Mesodermal cell (in vitro differentiated cells): Measurements from ENCODE around the gene TRPV6.

Experiments used
- H3K27ac ChIP-seq: 2 replicates; pipeline ENCODE4 v1.7.0; 2013; ENCODE audit warnings: mild to moderate bottlenecking, low read depth, low read length, moderate library complexity; ENCODE audit not compliant: severe bottlenecking
- H3K36me3 ChIP-seq: 2 replicates; pipeline ENCODE4 v1.7.1; 2013; ENCODE audit warnings: mild to moderate bottlenecking, low read length, moderate library complexity; ENCODE audit not compliant: control insufficient read depth, insufficient read depth
- H3K4me1 ChIP-seq: one replicate; pipeline ENCODE4 v1.7.1; 2013; ENCODE audit warnings: mild to moderate bottlenecking, low read length; ENCODE audit not compliant: insufficient read depth, control insufficient read depth, poor library complexity, severe bottlenecking
- H3K4me3 ChIP-seq: 2 replicates; pipeline ENCODE4 v1.7.0; 2013; ENCODE audit warnings: low read length, control low read depth, mild to moderate bottlenecking; ENCODE audit not compliant: insufficient read depth, poor library complexity, severe bottlenecking; ENCODE audit errors: extremely low read depth
- H3K9me3 ChIP-seq: 2 replicates; pipeline ENCODE4 v1.7.1; 2013; ENCODE audit warnings: mild to moderate bottlenecking, low read length, moderate library complexity; ENCODE audit not compliant: control insufficient read depth
- WGBS, 2 experiments: methylation state at CpG; one replicate each; pipeline ENCODE4 v1.1.5; 2013; ENCODE audit warnings: missing lambda C conversion rate in 2 of 2; ENCODE audit not compliant: insufficient coverage in 2 of 2; 5-methylcytosine and 5-hydroxymethylcytosine counted together

TRPV6 gene

DNA sequence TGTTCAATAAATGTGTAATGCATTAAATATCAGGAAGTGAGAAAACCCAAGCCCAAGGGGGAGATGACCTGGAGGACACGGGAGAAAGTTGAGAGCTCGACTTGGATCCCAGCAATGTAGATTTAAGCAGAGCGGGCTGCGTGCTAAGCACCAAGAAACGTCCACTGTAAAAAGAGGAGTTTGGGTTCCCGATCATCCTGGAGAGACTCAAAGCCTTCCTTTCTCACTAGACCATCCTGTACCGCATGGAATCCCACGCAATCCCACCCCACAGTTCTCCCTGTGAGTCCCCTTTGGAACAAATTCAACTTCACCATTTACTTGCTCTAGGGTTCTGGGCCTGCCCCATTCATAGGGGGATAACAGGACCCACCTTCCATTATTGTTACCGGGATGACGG is 2.4 kb downstream of the TRPV6 start:
- no peaks in the 10 kb centered on the region for H3K4me1 ChIP-seq
- 94 to 96% methylated on average over 10 of the region's 10 CpGs for WGBS, 2 experiments
- no peak overlapping the region for H3K4me3 ChIP-seq

DNA sequence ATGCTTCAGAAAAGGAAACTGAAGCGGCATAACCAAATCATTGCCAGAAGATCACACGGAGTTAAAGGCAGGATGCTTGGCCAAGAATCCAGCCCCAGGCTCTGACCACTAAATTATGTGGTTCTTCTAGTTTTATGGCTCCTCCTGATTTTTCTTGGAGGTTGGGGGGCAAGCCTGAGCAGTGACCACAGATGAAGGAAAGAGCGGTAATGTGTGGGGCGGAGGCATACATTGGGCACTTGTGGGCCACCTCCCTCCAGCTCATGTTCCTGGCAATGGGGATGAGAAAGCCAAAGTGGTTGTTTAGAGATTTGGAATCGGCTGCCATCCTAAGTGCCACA is 3.2 kb downstream of the TRPV6 start:
- Histone ChIP-seq H3K4me1 (no peaks in the 10 kb centered on the region), H3K27ac (no peak overlapping the region), H3K36me3 (no peaks in the 10 kb centered on the region), H3K9me3 (no peaks in the 10 kb centered on the region), H3K4me3 (no peak overlapping the region)
- 83 to 91% methylated on average over 3 to 4 of the region's 5 CpGs for WGBS, 2 experiments

More for the DNA sequence above, 2.4 kb downstream of the TRPV6 start:
- Histone ChIP-seq H3K9me3 (no peaks in the 10 kb centered on the region), H3K36me3 (no peaks in the 10 kb centered on the region), H3K27ac (no peak overlapping the region)

- Histone ChIP-seq H3K4me1 (no peaks in the 10 kb centered on the region), H3K9me3 (no peaks in the 10 kb centered on the region), H3K4me3 (no peak overlapping the region), H3K27ac (no peak overlapping the region), H3K36me3 (no peaks in the 10 kb centered on the region)
- 93 to 94% methylated on average over 5 of the region's 9 CpGs for WGBS, 2 experiments
Observed at GRCh38 chr7:142881586-142882337, 3.8 kb downstream of the TRPV6 start.

DNA sequence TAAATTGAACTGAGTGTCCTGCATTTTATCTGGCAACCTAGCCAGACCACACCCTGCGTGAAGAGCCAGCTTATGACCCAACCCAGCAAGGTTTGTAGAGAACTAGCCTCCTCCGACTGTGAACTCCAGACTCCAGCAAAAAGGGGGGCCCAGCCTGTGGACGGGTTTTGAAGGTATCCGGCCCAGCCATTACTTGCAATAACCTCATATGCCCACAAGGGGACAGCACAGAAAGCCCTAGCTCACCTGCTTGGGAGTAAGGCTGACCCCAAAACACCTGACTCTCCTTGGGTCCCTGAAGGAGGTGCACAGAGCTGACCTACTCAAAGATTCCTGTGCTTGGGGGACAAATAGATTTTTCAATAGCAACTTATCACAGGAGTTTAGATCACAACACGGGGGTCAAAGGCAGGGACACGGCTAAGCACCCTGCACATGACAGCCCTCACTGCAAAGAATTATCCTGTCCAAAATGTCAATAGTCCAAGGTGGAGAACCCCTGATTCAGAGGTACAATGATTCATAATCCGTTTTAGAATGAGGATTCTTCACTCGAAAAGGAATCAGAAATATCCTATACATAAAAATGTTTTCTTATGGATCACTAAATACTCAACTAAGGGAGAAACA is 4.6 kb downstream of the TRPV6 start:
- Histone ChIP-seq H3K4me3 (no peak overlapping the region), H3K9me3 (no peaks in the 10 kb centered on the region), H3K27ac (no peak overlapping the region), H3K4me1 (no peaks in the 10 kb centered on the region), H3K36me3 (no peaks in the 10 kb centered on the region)
- 27 to 37% methylated on average over 5 to 7 of the region's 8 CpGs for WGBS, 2 experiments

DNA sequence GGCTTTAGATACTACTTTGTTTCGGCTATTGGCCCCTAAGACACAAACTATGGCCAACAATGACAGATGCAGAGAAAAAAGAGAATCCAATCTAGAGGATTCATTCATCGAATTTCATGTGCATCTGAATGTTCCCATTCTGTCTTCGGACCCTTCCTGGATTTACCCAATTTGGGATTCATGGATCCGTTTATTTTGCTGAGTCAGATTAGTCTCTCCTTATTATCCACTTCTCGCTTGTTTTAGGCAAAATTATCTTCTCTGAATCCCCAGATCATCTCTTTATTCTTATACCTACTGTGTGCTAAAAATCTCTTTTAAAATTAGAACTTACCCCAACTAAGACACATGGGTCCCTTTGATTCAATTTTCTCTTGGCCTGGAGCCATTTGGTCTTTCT is 6.5 kb downstream of the TRPV6 start:
- H3K36me3 ChIP-seq = no peaks in the 10 kb centered on the region
- H3K27ac ChIP-seq = no peak overlapping the region
- no peak overlapping the region for H3K4me3 ChIP-seq
- WGBS, 2 experiments = 87 to 91% methylated on average over 5 of the region's 5 CpGs
- H3K9me3 ChIP-seq = no peaks in the 10 kb centered on the region
- no peaks in the 10 kb centered on the region for H3K4me1 ChIP-seq

DNA sequence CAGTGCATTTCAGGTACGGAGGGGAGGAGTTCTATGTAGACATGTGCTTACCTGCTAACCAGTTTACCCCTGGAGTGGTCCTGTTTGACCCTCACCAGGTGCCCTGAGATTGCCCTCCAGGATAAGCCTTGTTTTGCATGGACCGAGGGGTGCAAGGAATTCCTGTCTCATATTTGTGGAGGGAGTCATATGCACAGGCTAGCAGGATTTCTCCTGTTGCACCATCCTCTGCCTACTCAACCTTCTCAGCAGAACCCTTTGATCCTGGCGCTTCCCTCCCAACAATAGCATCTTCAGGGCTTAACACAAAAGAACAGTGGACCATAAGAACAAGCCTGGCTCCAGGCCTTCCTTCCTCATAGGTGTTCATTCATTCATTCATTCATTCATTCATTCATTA is 7.2 kb downstream of the TRPV6 start:
- Histone ChIP-seq H3K4me1 (no peaks in the 10 kb centered on the region), H3K9me3 (no peaks in the 10 kb centered on the region), H3K4me3 (no peak overlapping the region), H3K36me3 (no peaks in the 10 kb centered on the region), H3K27ac (no peak overlapping the region)
- 91 to 100% methylated on average over 1 to 3 of the region's 3 CpGs for WGBS, 2 experiments

GRCh38 chr7:142876991-142877910 is 8.3 kb downstream of the TRPV6 start:
- Histone ChIP-seq H3K9me3 (no peaks in the 10 kb centered on the region), H3K36me3 (no peaks in the 10 kb centered on the region), H3K4me1 (no peaks in the 10 kb centered on the region), H3K4me3 (no peak overlapping the region), H3K27ac (no peak overlapping the region)
- WGBS, 2 experiments = 87 to 90% methylated on average over 13 to 14 of the region's 18 CpGs

DNA sequence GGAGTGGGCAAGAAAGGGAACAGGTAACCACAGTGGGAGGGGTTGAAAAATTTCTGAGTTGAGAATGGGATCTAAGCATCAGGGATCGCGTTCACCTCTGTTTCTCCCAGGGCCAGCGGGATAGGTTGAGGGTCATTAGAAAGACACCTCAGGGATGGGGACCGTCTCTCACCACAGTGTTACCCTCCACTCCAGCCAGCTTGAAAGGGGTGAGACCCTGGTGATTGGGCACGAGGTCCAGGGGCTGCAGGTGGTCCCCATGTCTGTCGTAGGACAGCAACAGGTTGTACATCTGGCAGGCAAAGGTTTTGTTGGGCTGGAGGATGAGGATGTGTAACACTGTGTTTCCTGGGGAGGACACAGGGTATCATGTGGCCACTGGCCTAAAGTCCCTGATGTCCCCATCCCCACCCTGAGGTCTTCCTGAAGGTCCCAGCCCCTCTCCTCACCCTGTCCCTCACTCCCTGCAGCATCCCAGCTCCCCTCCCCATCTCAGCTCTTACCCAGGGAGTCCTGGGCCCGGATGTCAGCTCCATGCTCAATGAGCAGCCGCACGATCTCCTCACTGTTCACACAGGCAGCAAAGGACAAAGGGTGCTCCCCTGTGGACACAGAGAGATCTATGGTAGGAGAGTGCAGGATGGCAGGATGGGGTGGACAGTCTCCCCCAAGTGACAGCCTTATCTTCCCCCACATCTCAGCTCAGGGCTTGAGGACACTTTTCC is 9.1 kb downstream of the TRPV6 start:
- Histone ChIP-seq H3K27ac (no peak overlapping the region), H3K4me1 (no peaks in the 10 kb centered on the region), H3K9me3 (no peaks in the 10 kb centered on the region), H3K36me3 (no peaks in the 10 kb centered on the region), H3K4me3 (no peak overlapping the region)
- WGBS, 2 experiments = 91 to 100% methylated on average over 4 to 5 of the region's 9 CpGs

GRCh38 chr7:142875456-142875855 is 10.1 kb downstream of the TRPV6 start:
- Histone ChIP-seq H3K4me3 (no peak overlapping the region), H3K27ac (no peak overlapping the region), H3K36me3 (no peaks in the 10 kb centered on the region), H3K9me3 (no peaks in the 10 kb centered on the region), H3K4me1 (no peaks in the 10 kb centered on the region)
- 96 to 100% methylated on average over 6 to 14 of the region's 14 CpGs for WGBS, 2 experiments

- no peak overlapping the region for H3K4me3 ChIP-seq
- no peaks in the 10 kb centered on the region for H3K4me1 ChIP-seq
- H3K36me3 ChIP-seq = no peaks in the 10 kb centered on the region
- no peaks in the 10 kb centered on the region for H3K9me3 ChIP-seq
- H3K27ac ChIP-seq = no peak overlapping the region
- WGBS, 2 experiments = 90 to 98% methylated on average over 2 to 5 of the region's 6 CpGs
Observed at GRCh38 chr7:142874837-142875236, 10.7 kb downstream of the TRPV6 start.
